HepG2 (cell line): ENCODE results near the gene NAPB. TPM values are rescaled to one million over a fixed set of nuclear protein-coding genes. Genes with fewer than 3 reads are reported as not detected.

Source experiments
- ATF3 ChIP-seq: sonication (generic); formaldehyde crosslinking; IDR thresholded peaks from 2 replicates; pipeline ENCODE4 v1.4.0; 2020; ENCODE audit warnings: missing genetic modification reagents
- BHLHE40 ChIP-seq: IDR thresholded peaks from 2 replicates; pipeline ENCODE4 v1.6.1; 2011; ENCODE audit warnings: low read length, improper control_type of control experiment
- ELF3 ChIP-seq: IDR thresholded peaks from 2 replicates; pipeline ENCODE4 v1.6.1; 2016; ENCODE audit warnings: missing genetic modification reagents, missing compliant biosample characterization
- HNRNPUL1 ChIP-seq: fragments of 200-400 bp; formaldehyde crosslinking; IDR thresholded peaks from 2 replicates; pipeline ENCODE4 v1.6.1; 2017; ENCODE audit warnings: low read depth, mild to moderate bottlenecking, low read length, moderate library complexity
- JUN ChIP-seq: sonication (generic); formaldehyde crosslinking; IDR thresholded peaks from 2 replicates; pipeline ENCODE4 v1.4.0; 2020; ENCODE audit warnings: mild to moderate bottlenecking, missing genetic modification reagents
- KDM3A ChIP-seq: IDR thresholded peaks from 2 replicates; pipeline ENCODE4 v1.6.1; 2018; ENCODE audit warnings: low read depth, missing compliant biosample characterization
- NR3C1 ChIP-seq: sonication (generic); formaldehyde crosslinking; IDR thresholded peaks from 2 replicates; pipeline ENCODE4 v1.4.0; 2020; ENCODE audit warnings: missing genetic modification reagents
- PATZ1 ChIP-seq: sonication (generic); formaldehyde crosslinking; IDR thresholded peaks from 2 replicates; pipeline ENCODE4 v1.4.0; 2020; ENCODE audit warnings: missing genetic modification reagents
- PRDM10 ChIP-seq: sonication (generic); formaldehyde crosslinking; IDR thresholded peaks from 2 replicates; pipeline ENCODE4 v1.4.0; 2020; ENCODE audit warnings: low read depth, missing genetic modification reagents
- RBM39 ChIP-seq: fragments of 200-400 bp; formaldehyde crosslinking; IDR thresholded peaks from one replicate; pipeline ENCODE4 v1.6.1; 2018; ENCODE audit warnings: antibody characterized with exemption, mild to moderate bottlenecking, low read depth, low read length; ENCODE audit not compliant: poor library complexity, severe bottlenecking
- RFX5 ChIP-seq: IDR thresholded peaks from 2 replicates; pipeline ENCODE4 v1.6.1; 2011; ENCODE audit warnings: low read depth, low read length, improper control_type of control experiment
- SP5 ChIP-seq: IDR thresholded peaks from 2 replicates; pipeline ENCODE4 v1.6.1; 2016; ENCODE audit warnings: low read depth, borderline replicate concordance
- THRA ChIP-seq: sonication (generic); formaldehyde crosslinking; IDR thresholded peaks from 2 replicates; pipeline ENCODE4 v1.4.0; 2020; ENCODE audit warnings: missing genetic modification reagents, borderline replicate concordance
- TIGD3 ChIP-seq: sonication (generic); formaldehyde crosslinking; IDR thresholded peaks from 2 replicates; pipeline ENCODE4 v1.5.1; 2020; ENCODE audit warnings: mild to moderate bottlenecking, missing genetic modification reagents, borderline replicate concordance
- ZGPAT ChIP-seq: IDR thresholded peaks from 2 replicates; pipeline ENCODE4 v1.6.1; 2016; ENCODE audit warnings: mild to moderate bottlenecking
- ZNF543 ChIP-seq: sonication (generic); formaldehyde crosslinking; IDR thresholded peaks from 2 replicates; pipeline ENCODE4 v1.4.0; 2020; ENCODE audit warnings: mild to moderate bottlenecking, missing genetic modification reagents
- ZNF549 ChIP-seq: sonication (generic); formaldehyde crosslinking; IDR thresholded peaks from 2 replicates; pipeline ENCODE4 v1.5.0; 2020; ENCODE audit warnings: missing genetic modification reagents
- polyA plus RNA-seq, 8 experiments: library from polyadenylated mRNA; depleted of rRNA in 3 of 8; stranded (reverse) in 7 of 8; unstranded in 1 of 8; fragments of >200 nt; fragmentation: Illumina TruSeq in 4 of 8; extraction: Trizol in 4 of 8; gene quantifications; 2 replicates each; pipeline versions ENCODE4 v1.2.1 to v1.2.3, GENCODE V29; 2011 to 2016; ENCODE audit warnings: low read depth in 4 of 8, missing spikeins in 1 of 8, mixed read lengths in 1 of 8; ENCODE audit not compliant: insufficient read depth in 1 of 8
- total RNA-seq, 5 experiments: library from RNA; depleted of rRNA; stranded (reverse); fragments of >200 nt; fragmentation: Illumina TruSeq; extraction: Trizol; gene quantifications; 2 replicates each; pipeline ENCODE4 v1.2.3, GENCODE V29; 2016; ENCODE audit warnings: low read depth in 1 of 5

NAPB gene
- total and polyA plus RNA-seq, 2 of the 13 experiments (the other 11 are each of a cell fraction or from before 2014, with no cell fraction given): 15.2 to 16.1 TPM

GRCh38 chr20:23357767-23358562, 63.3 kb downstream of the NAPB start (continued):
- peak; percentile 39; the same call in 1 of the 2 replicates for TF ChIP-seq PRDM10 (CRISPR knock-in tag)
- 0 out of 2 replicates have a peak, but pooled peaks have one; percentile 17 for TF ChIP-seq ZNF549
- 0 out of 2 replicates have a peak, but pooled peaks have one; percentile 32 for TF ChIP-seq ATF3
- TF ChIP-seq ZNF543 (CRISPR knock-in tag): 0 out of 2 replicates have a peak, but pooled peaks have one; percentile 57
- TF ChIP-seq HNRNPUL1: no peak
- TF ChIP-seq ELF3: peak; percentile 82
- TF ChIP-seq JUN (CRISPR knock-in tag): peak; percentile 53; the same call in 1 of the 2 replicates
- peak; percentile 92 for TF ChIP-seq BHLHE40
- peak; percentile 68 for TF ChIP-seq SP5 (CRISPR knock-in tag)
- peak; percentile 50 for TF ChIP-seq PATZ1 (CRISPR knock-in tag)
- TF ChIP-seq THRA (CRISPR knock-in tag): peak; percentile 69
- TF ChIP-seq KDM3A (CRISPR knock-in tag): peak; percentile 33; the same call in 1 of the 2 replicates
- peak; percentile 92 for TF ChIP-seq RBM39
- peak; percentile 97 for TF ChIP-seq ZGPAT
- no peak; the same call in 1 of the 2 replicates for TF ChIP-seq TIGD3
- TF ChIP-seq NR3C1 (CRISPR knock-in tag): no peak
- no peak for TF ChIP-seq RFX5
